ENCODE results near the gene LHFPL6. TPM values are rescaled to one million over a fixed set of nuclear protein-coding genes. Genes with fewer than 3 reads are reported as not detected.

The LHFPL6 gene
- total and polyA plus RNA-seq, 2 experiments from 2014 or later, result 91.2 to 111 TPM

DNA sequence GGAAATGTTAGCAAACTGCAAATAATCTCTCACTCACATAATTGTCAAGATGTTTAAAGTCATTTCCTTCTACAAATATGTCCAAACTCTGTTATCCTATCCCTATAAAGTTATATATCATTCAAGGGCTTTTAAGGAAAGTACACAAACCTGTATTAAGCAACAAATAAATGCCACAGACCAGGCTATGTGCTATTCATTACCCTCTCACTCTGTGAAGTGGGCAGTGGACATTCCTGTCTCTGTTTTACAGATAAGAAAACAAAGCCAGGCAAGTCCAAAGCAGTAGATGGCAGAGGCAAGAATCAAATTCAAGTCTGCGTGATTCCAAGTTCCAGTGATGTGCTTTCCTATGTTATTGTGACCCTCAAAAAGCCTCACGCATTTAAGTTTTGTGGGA, 140.6 kb downstream of the LHFPL6 start:
- Histone ChIP-seq H4K20me1 (ENCODE audit: insufficient read depth) (no peaks in the 10 kb centered on the region), H3K27ac (no peak overlapping the region), H3K9me3 (ENCODE audit: low read depth) (no peaks in the 10 kb centered on the region), H3K36me3 (ENCODE audit: low read depth) (no peaks in the 10 kb centered on the region), H2AFZ (no peak overlapping the region), H3F3A (ENCODE audit: insufficient read depth) (peaks cover 16% of the 10 kb centered on the region; the same call in 1 of the 2 replicates), H3K9me2 (ENCODE audit: insufficient read depth) (no peaks in the 10 kb centered on the region), H3K27me3 (replicated peaks; ENCODE audit: insufficient read depth) (no peaks in the 10 kb centered on the region), H3K9ac (no peak overlapping the region), H3K4me2 (ENCODE audit: unreplicated experiment) (no peak overlapping the region), H3K4me3 (no peak overlapping the region), H3K4me1 (ENCODE audit: insufficient read depth) (peaks cover 26% of the 10 kb centered on the region), H3K79me2 (ENCODE audit: insufficient read depth) (peaks cover 20% of the 10 kb centered on the region)
- in situ Hi-C loops (cut with MboI), result no loop called here
- TF ChIP-seq EZH2phosphoT487 (IDR thresholded peaks at IDR 0.05; ENCODE audit: insufficient read depth, low read depth) (no peak), EZH2 (IDR thresholded peaks at IDR 0.05; ENCODE audit: insufficient read depth, poor library complexity, severe bottlenecking) (no peak)
- peak; percentile 30 for DNase-seq
- 95 to 98% methylated on average over 2 of the region's 2 CpGs for WGBS, 2 experiments (ENCODE audit: low coverage in 1 of 2, low lambda C conversion rate in 2 of 2, missing lambda C conversion rate in 2 of 2)

DNA sequence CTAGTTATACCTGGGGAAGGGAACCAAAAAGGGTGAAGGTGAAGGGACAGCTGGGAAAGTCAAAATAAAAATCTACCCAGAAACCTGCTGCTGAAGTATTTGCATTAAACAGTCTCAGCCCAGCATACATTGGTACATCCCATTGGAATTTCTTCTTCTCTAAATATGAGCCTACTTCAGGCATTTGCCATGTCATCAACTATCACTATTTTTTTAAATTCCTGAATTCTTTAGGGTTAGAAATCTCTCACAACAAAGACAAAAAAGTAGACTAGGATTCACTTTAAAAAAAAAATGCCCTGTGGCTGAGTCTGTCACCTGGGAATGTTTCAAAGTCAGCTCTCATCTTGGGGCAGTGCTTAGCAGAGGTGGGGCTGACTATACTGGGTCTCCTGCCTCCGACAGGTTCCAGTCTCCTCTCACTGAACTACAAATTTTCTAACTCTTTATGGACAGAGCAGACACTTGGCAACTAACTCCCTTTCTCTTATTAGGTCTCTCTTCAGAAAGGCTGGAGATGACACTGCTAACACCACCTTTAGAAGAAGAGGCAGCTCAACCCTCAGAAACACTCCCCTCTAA, 141.2 kb downstream of the LHFPL6 start:
- TF ChIP-seq EZH2phosphoT487 (IDR thresholded peaks at IDR 0.05; ENCODE audit: insufficient read depth, low read depth) (no peak), EZH2 (IDR thresholded peaks at IDR 0.05; ENCODE audit: insufficient read depth, poor library complexity, severe bottlenecking) (no peak)
- H3K9ac ChIP-seq, result no peak overlapping the region
- no peaks in the 10 kb centered on the region for H3K27me3 ChIP-seq (replicated peaks; ENCODE audit: insufficient read depth)
- no peak overlapping the region for H3K4me3 ChIP-seq
- no peaks in the 10 kb centered on the region for H4K20me1 ChIP-seq (ENCODE audit: insufficient read depth)
- H3K27ac ChIP-seq, result no peak overlapping the region
- no peaks in the 10 kb centered on the region for H3K9me3 ChIP-seq (ENCODE audit: low read depth)
- H3K4me1 ChIP-seq (ENCODE audit: insufficient read depth), result peaks cover 25% of the 10 kb centered on the region
- no peaks in the 10 kb centered on the region for H3K36me3 ChIP-seq (ENCODE audit: low read depth)
- H3K4me2 ChIP-seq (ENCODE audit: unreplicated experiment), result peak overlapping the region; percentile 18
- H3K79me2 ChIP-seq (ENCODE audit: insufficient read depth), result peaks cover 16% of the 10 kb centered on the region
- in situ Hi-C loops (cut with MboI), result no loop called here
- no peaks in the 10 kb centered on the region for H3K9me2 ChIP-seq (ENCODE audit: insufficient read depth)
- DNase-seq, result peak; percentile 17
- H3F3A ChIP-seq (ENCODE audit: insufficient read depth), result peaks cover 14% of the 10 kb centered on the region; the same call in 1 of the 2 replicates
- H2AFZ ChIP-seq, result no peak overlapping the region
- 100% methylated on average over 1 of the region's 1 CpG for WGBS, 2 experiments (ENCODE audit: low coverage in 1 of 2, low lambda C conversion rate in 2 of 2, missing lambda C conversion rate in 2 of 2)

DNA sequence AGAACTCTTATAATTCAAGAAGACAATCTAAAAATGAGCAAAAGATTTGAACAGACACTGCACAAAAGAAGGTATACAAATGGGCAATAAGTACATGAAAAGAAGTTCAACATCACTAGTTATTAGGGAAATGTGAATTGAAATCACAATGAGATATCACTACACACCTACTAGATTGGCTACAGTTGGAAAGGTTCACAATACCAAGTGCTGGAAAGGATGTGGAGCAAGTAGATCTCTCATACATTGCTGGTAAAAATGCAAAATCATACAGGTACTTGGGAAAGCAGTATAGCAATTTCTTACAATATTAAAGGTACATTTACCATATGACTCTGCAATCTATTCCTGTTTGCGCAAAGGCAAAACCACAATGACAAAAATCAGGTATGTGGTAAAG, 145.7 kb downstream of the LHFPL6 start:
- no peak for DNase-seq
- Histone ChIP-seq H3F3A (ENCODE audit: insufficient read depth) (peaks cover 11% of the 10 kb centered on the region; the same call in 1 of the 2 replicates), H3K4me3 (no peak overlapping the region), H3K4me2 (ENCODE audit: unreplicated experiment) (no peak overlapping the region), H3K9me2 (ENCODE audit: insufficient read depth) (no peaks in the 10 kb centered on the region), H3K27me3 (replicated peaks; ENCODE audit: insufficient read depth) (no peaks in the 10 kb centered on the region), H3K27ac (no peak overlapping the region), H2AFZ (no peak overlapping the region), H3K79me2 (ENCODE audit: insufficient read depth) (peaks cover 28% of the 10 kb centered on the region; the same call in 1 of the 2 replicates), H3K9ac (no peak overlapping the region), H3K9me3 (ENCODE audit: low read depth) (no peaks in the 10 kb centered on the region), H3K4me1 (ENCODE audit: insufficient read depth) (peaks cover 20% of the 10 kb centered on the region), H3K36me3 (ENCODE audit: low read depth) (no peaks in the 10 kb centered on the region), H4K20me1 (ENCODE audit: insufficient read depth) (no peaks in the 10 kb centered on the region)
- TF ChIP-seq EZH2phosphoT487 (IDR thresholded peaks at IDR 0.05; ENCODE audit: insufficient read depth, low read depth), result no peak
- TF ChIP-seq EZH2 (IDR thresholded peaks at IDR 0.05; ENCODE audit: insufficient read depth, poor library complexity, severe bottlenecking), result no peak
- in situ Hi-C loops (cut with MboI), result no loop called here
- 98 to 100% methylated on average over 1 of the region's 1 CpG for WGBS, 2 experiments (ENCODE audit: low coverage in 1 of 2, low lambda C conversion rate in 2 of 2, missing lambda C conversion rate in 2 of 2)

DNA sequence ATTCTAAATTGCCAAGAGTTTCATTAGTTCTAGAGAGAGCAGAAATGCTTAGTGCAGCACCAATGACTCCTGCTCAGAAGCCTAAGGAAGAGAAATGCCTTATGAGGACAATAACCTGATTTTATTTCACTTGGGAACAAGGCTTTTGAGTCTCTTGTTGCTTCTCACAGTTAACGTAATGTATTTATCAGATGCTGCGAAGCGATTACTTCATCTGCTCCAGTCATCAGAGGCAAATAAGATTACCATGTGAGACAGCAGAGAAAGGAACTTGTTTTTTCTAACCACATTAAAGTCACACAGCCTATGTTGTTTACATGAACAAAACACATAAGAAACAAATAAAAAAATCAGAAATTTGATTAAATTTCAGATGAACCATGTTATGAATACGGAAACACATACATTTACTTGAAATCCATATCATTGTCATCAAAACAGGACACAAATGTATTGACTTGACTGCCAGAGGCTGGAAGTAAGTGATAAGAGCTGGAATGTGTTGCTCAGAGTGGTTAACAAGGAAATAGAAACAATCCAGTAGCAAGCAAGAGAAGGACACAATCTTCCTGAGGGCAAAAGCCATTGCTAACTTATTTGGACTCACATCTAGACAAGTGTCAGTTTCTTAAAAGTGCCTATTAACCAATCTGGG, 147.3 kb downstream of the LHFPL6 start:
- H3K9me2 ChIP-seq (ENCODE audit: insufficient read depth), result no peaks in the 10 kb centered on the region
- WGBS, 2 experiments (ENCODE audit: low coverage in 1 of 2, low lambda C conversion rate in 2 of 2, missing lambda C conversion rate in 2 of 2), result 72 to 74% methylated on average over 4 of the region's 4 CpGs
- no peaks in the 10 kb centered on the region for H3K36me3 ChIP-seq (ENCODE audit: low read depth)
- H3K4me3 ChIP-seq, result no peak overlapping the region
- DNase-seq, result no peak
- no peak overlapping the region for H3K27ac ChIP-seq
- in situ Hi-C loops (cut with MboI), result no loop called here
- TF ChIP-seq EZH2phosphoT487 (IDR thresholded peaks at IDR 0.05; ENCODE audit: insufficient read depth, low read depth) (no peak), EZH2 (IDR thresholded peaks at IDR 0.05; ENCODE audit: insufficient read depth, poor library complexity, severe bottlenecking) (no peak)
- H3K9me3 ChIP-seq (ENCODE audit: low read depth), result no peaks in the 10 kb centered on the region
- H2AFZ ChIP-seq, result no peak overlapping the region
- H3K4me1 ChIP-seq (ENCODE audit: insufficient read depth), result peaks cover 19% of the 10 kb centered on the region
- H3K27me3 ChIP-seq (replicated peaks; ENCODE audit: insufficient read depth), result no peaks in the 10 kb centered on the region
- no peaks in the 10 kb centered on the region for H4K20me1 ChIP-seq (ENCODE audit: insufficient read depth)
- no peak overlapping the region for H3K9ac ChIP-seq
- 0 out of 2 replicates have a peak, but pooled peaks cover 6% of the 10 kb centered on the region for H3F3A ChIP-seq (ENCODE audit: insufficient read depth)
- H3K79me2 ChIP-seq (ENCODE audit: insufficient read depth), result peaks cover 35% of the 10 kb centered on the region; the same call in 1 of the 2 replicates
- H3K4me2 ChIP-seq (ENCODE audit: unreplicated experiment), result no peak overlapping the region

Measured in GM23248 (cell line).